HCT116 (cell line): ENCODE measurements around the gene MRRF. TPM values are rescaled to one million over a fixed set of nuclear protein-coding genes. Genes with fewer than 3 reads are reported as not detected.
"Not testable (repeated sequence)": the region's sequence is repeated elsewhere in the genome, so short reads cannot be mapped to it uniquely, and the experiment has no call there.

ENCODE experiments used
- ATAC-seq: fragments of 200-7000 bp; cut with Tn5 transposase; 2 replicates; pipeline ENCODE4 v1.9.1; 2020; ENCODE audit warnings: mild to moderate bottlenecking, moderate library complexity
- BruUV-seq: library from RNA; stranded (reverse); fragments of 400-500 nt; replicated peaks from 2 replicates; lab custom pipeline; 2021; lab: Mats Ljungman, UMichigan
- CTCF ChIA-PET: fragments of 300-600 bp; sonication (Branson Sonifier 250); formaldehyde crosslinking; loops from one replicate; lab custom pipeline; 2021; ENCODE audit warnings: antibody characterized with exemption; lab: Charles Lee
- POLR2A ChIA-PET: fragments of 300-600, 350-600 bp; sonication (Branson Sonifier 250); formaldehyde crosslinking; loops from one replicate; lab custom pipeline; 2021; ENCODE audit warnings: antibody characterized with exemption; lab: Charles Lee
- RAD21 ChIA-PET, 2 experiments: fragments of 300-600 bp; sonication (Branson Sonifier 250); formaldehyde crosslinking; loops; one replicate each; lab custom pipeline; 2023; ENCODE audit warnings: low total read pairs in 2 of 2; ENCODE audit not compliant: uncharacterized antibody in 2 of 2, unreplicated experiment in 2 of 2, low non-redundant PET in 1 of 2; lab: Charles Lee
- DNase-seq: peaks from one replicate; pipeline ENCODE4 v3.0.0-alpha.2; 2010; ENCODE audit warnings: low read depth, low spot score
- H2AFZ ChIP-seq: fragments of 200-600 bp; shearing (Covaris generic), sonication (generic); 2 replicates; pipeline ENCODE4 v1.6.1; 2017; ENCODE audit warnings: low read depth, mixed run types, mixed read lengths, antibody characterized with exemption, low read length; ENCODE audit not compliant: poor library complexity, severe bottlenecking
- H3K27ac ChIP-seq: 2 replicates; pipeline ENCODE4 v1.5.1; 2012; ENCODE audit warnings: low read depth, low read length
- H3K27me3 ChIP-seq: fragments of 200-600 bp; sonication (generic); 2 replicates; pipeline ENCODE4 v1.6.1; 2016; ENCODE audit warnings: mixed run types, low read length, mixed read lengths; ENCODE audit not compliant: insufficient read depth
- H3K36me3 ChIP-seq, 2 experiments: fragments of 200-500 bp in 1 of 2; fragments of 200-600 bp in 1 of 2; sonication (Bioruptor generic) in 1 of 2; sonication (generic) in 1 of 2; 2 replicates each; pipeline versions ENCODE4 v1.5.1 to v1.6.1; 2014 to 2016; ENCODE audit warnings: low read length in 2 of 2, inconsistent platforms in 1 of 2, mixed read lengths in 1 of 2, mixed run types in 1 of 2; ENCODE audit not compliant: insufficient read depth in 2 of 2, control insufficient read depth in 1 of 2
- H3K4me1 ChIP-seq, 2 experiments: fragments of 200-600 bp in 1 of 2; sonication (generic) in 1 of 2; 2 replicates each; pipeline versions ENCODE4 v1.5.1 to v1.6.1; 2012 to 2017; ENCODE audit warnings: low read length in 2 of 2, inconsistent platforms in 1 of 2, mild to moderate bottlenecking in 1 of 2, mixed read lengths in 1 of 2, mixed run types in 1 of 2, moderate library complexity in 1 of 2; ENCODE audit not compliant: insufficient read depth in 2 of 2, control insufficient read depth in 1 of 2
- H3K4me2 ChIP-seq: fragments of 200-600 bp; sonication (generic); 2 replicates; pipeline ENCODE4 v1.6.1; 2017; ENCODE audit warnings: mixed run types, low read length, mixed read lengths
- H3K4me3 ChIP-seq, 2 experiments: fragments of 200-600 bp in 1 of 2; sonication (generic) in 1 of 2; replicated peaks in 1 of 2; 2 replicates each; pipeline ENCODE4 v1.5.1; 2011 to 2016; ENCODE audit warnings: low read length in 2 of 2, control low read depth in 1 of 2, low read depth in 1 of 2, mild to moderate bottlenecking in 1 of 2, mixed read lengths in 1 of 2, mixed run types in 1 of 2
- H3K79me2 ChIP-seq: fragments of 200-600 bp; sonication (generic); 2 replicates; pipeline ENCODE4 v1.6.1; 2017; ENCODE audit warnings: mild to moderate bottlenecking, mixed run types, low read length, moderate library complexity, mixed read lengths; ENCODE audit not compliant: insufficient read depth
- H3K9ac ChIP-seq: fragments of 200-600 bp; sonication (generic); 2 replicates; pipeline ENCODE4 v1.6.1; 2016; ENCODE audit warnings: low read length, mixed read lengths
- H3K9me2 ChIP-seq: fragments of 200-600 bp; sonication (generic), shearing (Covaris generic); 2 replicates; pipeline ENCODE4 v1.6.1; 2017; ENCODE audit warnings: mixed run types, mild to moderate bottlenecking, moderate library complexity; ENCODE audit not compliant: insufficient read depth
- H3K9me3 ChIP-seq, 2 experiments: fragments of 200-500 bp in 1 of 2; fragments of 200-600 bp in 1 of 2; sonication (Bioruptor generic) in 1 of 2; sonication (generic) in 1 of 2; 2 replicates each; pipeline ENCODE4 v1.6.1; 2014 to 2017; ENCODE audit warnings: low read length in 2 of 2, mixed read lengths in 2 of 2, inconsistent platforms in 1 of 2, low read depth in 1 of 2, mild to moderate bottlenecking in 1 of 2, mixed run types in 1 of 2, moderate library complexity in 1 of 2; ENCODE audit not compliant: control insufficient read depth in 1 of 2, insufficient read depth in 1 of 2
- H4K20me1 ChIP-seq: fragments of 200-600 bp; sonication (generic), shearing (Covaris generic); 2 replicates; pipeline ENCODE4 v1.6.1; 2017; ENCODE audit warnings: mixed run types, mild to moderate bottlenecking, moderate library complexity; ENCODE audit not compliant: insufficient read depth
- CBX3 ChIP-seq: IDR thresholded peaks from 2 replicates; pipeline ENCODE4 v1.6.1; 2012; ENCODE audit warnings: low read depth
- CEBPB ChIP-seq: IDR thresholded peaks from 2 replicates; pipeline ENCODE4 v1.6.1; 2012; ENCODE audit warnings: low read depth
- ELF1 ChIP-seq: IDR thresholded peaks from 2 replicates; pipeline ENCODE4 v1.6.1; 2012; ENCODE audit warnings: low read depth, borderline replicate concordance
- EZH2 ChIP-seq: fragments of 200-600 bp; sonication (generic); IDR thresholded peaks from 2 replicates; pipeline ENCODE4 v1.6.1; 2017; ENCODE audit warnings: antibody characterized with exemption, mixed run types
- EZH2phosphoT487 ChIP-seq: fragments of 200-600 bp; IDR thresholded peaks from 2 replicates; pipeline ENCODE4 v1.6.1; 2018; ENCODE audit warnings: antibody characterized with exemption, borderline replicate concordance
- FOSL1 ChIP-seq: IDR thresholded peaks from 2 replicates; pipeline ENCODE4 v1.6.1; 2012; ENCODE audit warnings: low read depth
- POLR2AphosphoS5 ChIP-seq: IDR thresholded peaks from 2 replicates; pipeline ENCODE4 v1.6.1; 2011; ENCODE audit warnings: mild to moderate bottlenecking, low read depth, low read length, moderate library complexity
- RAD21 ChIP-seq: IDR thresholded peaks from 2 replicates; pipeline ENCODE4 v1.6.1; 2012; ENCODE audit warnings: low read depth, mild to moderate bottlenecking
- SIN3A ChIP-seq: IDR thresholded peaks from 2 replicates; pipeline ENCODE4 v1.6.1; 2012; ENCODE audit warnings: low read depth
- SRF ChIP-seq: IDR thresholded peaks from 2 replicates; pipeline ENCODE4 v1.6.1; 2012; ENCODE audit warnings: low read depth
- ZFX ChIP-seq: fragments of 450-650 bp; IDR thresholded peaks from 2 replicates; pipeline ENCODE4 v1.6.1; 2017
- ZNF274 ChIP-seq: fragments of 200-500 bp; sonication (Bioruptor generic); IDR thresholded peaks from 2 replicates; pipeline ENCODE4 v1.6.1; 2014; ENCODE audit warnings: mild to moderate bottlenecking, low read depth, low read length, inconsistent platforms
- intact Hi-C: fragments of 100-400 bp; cut with micrococcal nuclease; formaldehyde crosslinking; loops from 2 replicates; pipeline ENCODE4 v1.10.0; 2022
- total RNA-seq: library from RNA; stranded (reverse); gene quantifications from one replicate; pipeline ENCODE4 v1.2.1, GENCODE V29; 2021; ENCODE audit not compliant: unreplicated experiment
- TF ChIP-seq, protein P1 (sequence below): IDR thresholded peaks from 2 replicates; pipeline ENCODE4 v1.6.1; 2011; ENCODE audit warnings: mild to moderate bottlenecking, low read length, moderate library complexity; ENCODE audit not compliant: insufficient replicate concordance; ENCODE audit errors: extremely low read depth
- TF ChIP-seq, protein P2 (sequence below), 3 experiments: fragments of 200-600 bp in 1 of 3; sonication (generic) in 1 of 3; IDR thresholded peaks in 2 of 3; conservative IDR thresholded peaks in 1 of 3; 2 replicates each; pipeline ENCODE4 v1.5.1; 2012 to 2017; ENCODE audit warnings: low read depth in 2 of 3, low read length in 2 of 3, antibody characterized with exemption in 1 of 3, borderline replicate concordance in 1 of 3, control low read depth in 1 of 3, mild to moderate bottlenecking in 1 of 3, mixed read lengths in 1 of 3, mixed run types in 1 of 3, moderate library complexity in 1 of 3; ENCODE audit not compliant: insufficient read depth in 1 of 3
- TF ChIP-seq, protein P3 (sequence below): IDR thresholded peaks from 2 replicates; pipeline ENCODE4 v1.6.1; 2012

MRRF gene
- total RNA-seq, 1 experiment from 2014 or later: 88.6 TPM

DNA sequence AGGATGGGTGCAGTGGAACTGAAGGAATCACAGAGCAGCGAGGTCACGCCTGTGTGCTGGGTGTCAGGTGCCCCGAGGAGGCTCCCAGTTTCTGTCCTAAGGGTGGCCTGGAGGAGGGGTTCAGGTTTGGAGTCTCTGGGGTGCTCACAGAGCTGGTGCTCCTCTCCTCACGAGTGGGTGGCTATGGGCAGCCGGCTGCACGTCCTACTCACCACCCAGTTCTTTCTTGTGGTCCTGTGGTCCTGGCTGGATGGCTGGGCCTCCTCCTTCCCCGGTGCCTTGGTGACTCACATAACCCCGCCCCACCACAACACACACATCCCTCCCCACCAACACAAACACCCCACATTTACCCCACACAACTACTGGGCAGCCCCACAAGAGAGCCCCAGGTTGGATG is 96.2 kb downstream of the MRRF start:
- Histone ChIP-seq H3K4me1 (no peaks in the 10 kb centered on the region), H4K20me1 (no peaks in the 10 kb centered on the region), H3K27ac (no peak overlapping the region), H3K79me2 (no peaks in the 10 kb centered on the region), H3K4me2 (0 out of 2 replicates have a peak overlapping the region, but pooled peaks have one; percentile 7), H3K9me2 (no peaks in the 10 kb centered on the region), H3K9ac (no peak overlapping the region), H3K4me3 (no peak overlapping the region), H3K27me3 (no peaks in the 10 kb centered on the region), H3K36me3 (no peaks in the 10 kb centered on the region), H3K9me3 (no peaks in the 10 kb centered on the region), H2AFZ (no peak overlapping the region)
- CTCF ChIA-PET: no interaction called here
- RAD21 ChIA-PET: no interaction called here
- no TSS peak for BruUV-seq
- ATAC-seq: no peak
- DNase-seq: no peak
- POLR2A ChIA-PET: no interaction called here
- intact Hi-C loops: no loop called here
- TF ChIP-seq EZH2 (no peak), ZFX (no peak), ELF1 (no peak), ZNF274 (no peak), SIN3A (no peak), RAD21 (no peak), CEBPB (no peak), CBX3 (no peak), EZH2phosphoT487 (no peak), SRF (no peak), FOSL1 (no peak), POLR2AphosphoS5 (no peak)
- TF ChIP-seq, protein P1, sequence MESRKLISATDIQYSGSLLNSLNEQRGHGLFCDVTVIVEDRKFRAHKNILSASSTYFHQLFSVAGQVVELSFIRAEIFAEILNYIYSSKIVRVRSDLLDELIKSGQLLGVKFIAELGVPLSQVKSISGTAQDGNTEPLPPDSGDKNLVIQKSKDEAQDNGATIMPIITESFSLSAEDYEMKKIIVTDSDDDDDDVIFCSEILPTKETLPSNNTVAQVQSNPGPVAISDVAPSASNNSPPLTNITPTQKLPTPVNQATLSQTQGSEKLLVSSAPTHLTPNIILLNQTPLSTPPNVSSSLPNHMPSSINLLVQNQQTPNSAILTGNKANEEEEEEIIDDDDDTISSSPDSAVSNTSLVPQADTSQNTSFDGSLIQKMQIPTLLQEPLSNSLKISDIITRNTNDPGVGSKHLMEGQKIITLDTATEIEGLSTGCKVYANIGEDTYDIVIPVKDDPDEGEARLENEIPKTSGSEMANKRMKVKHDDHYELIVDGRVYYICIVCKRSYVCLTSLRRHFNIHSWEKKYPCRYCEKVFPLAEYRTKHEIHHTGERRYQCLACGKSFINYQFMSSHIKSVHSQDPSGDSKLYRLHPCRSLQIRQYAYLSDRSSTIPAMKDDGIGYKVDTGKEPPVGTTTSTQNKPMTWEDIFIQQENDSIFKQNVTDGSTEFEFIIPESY: no peak
- TF ChIP-seq, protein P2, sequence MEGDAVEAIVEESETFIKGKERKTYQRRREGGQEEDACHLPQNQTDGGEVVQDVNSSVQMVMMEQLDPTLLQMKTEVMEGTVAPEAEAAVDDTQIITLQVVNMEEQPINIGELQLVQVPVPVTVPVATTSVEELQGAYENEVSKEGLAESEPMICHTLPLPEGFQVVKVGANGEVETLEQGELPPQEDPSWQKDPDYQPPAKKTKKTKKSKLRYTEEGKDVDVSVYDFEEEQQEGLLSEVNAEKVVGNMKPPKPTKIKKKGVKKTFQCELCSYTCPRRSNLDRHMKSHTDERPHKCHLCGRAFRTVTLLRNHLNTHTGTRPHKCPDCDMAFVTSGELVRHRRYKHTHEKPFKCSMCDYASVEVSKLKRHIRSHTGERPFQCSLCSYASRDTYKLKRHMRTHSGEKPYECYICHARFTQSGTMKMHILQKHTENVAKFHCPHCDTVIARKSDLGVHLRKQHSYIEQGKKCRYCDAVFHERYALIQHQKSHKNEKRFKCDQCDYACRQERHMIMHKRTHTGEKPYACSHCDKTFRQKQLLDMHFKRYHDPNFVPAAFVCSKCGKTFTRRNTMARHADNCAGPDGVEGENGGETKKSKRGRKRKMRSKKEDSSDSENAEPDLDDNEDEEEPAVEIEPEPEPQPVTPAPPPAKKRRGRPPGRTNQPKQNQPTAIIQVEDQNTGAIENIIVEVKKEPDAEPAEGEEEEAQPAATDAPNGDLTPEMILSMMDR (IDR thresholded peaks at IDR 0.05 in 2 of 3, conservative IDR thresholded peaks at IDR 0.05 in 1 of 3; ENCODE audit: borderline replicate concordance in 1 of 3, insufficient read depth in 1 of 3, low read depth in 2 of 3, low read length in 2 of 3): no peak
- TF ChIP-seq, protein P3, sequence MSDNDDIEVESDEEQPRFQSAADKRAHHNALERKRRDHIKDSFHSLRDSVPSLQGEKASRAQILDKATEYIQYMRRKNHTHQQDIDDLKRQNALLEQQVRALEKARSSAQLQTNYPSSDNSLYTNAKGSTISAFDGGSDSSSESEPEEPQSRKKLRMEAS: no peak
- TF ChIP-seq, all 23 proteins: peak for 0

DNA sequence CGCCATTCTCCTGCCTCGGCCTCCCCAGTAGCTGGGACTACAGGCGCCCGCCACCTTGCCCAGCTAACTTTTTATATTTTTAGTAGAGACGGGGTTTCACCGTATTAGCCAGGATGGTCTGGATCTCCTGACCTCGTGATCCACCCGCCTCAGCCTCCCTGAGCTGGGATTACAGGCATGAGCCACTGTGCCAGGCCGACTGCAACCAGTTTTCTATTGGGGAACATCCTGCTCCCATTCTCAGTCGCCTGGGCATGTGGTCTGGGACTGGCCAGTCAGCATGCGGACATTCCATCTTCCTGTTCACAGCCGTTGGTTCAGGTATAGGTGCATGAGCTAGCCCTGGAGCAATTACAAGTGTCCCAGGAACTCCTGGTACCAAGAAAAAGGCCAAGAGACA is 98.4 kb downstream of the MRRF start:
- H3K4me2 ChIP-seq, DNase-seq, CTCF ChIA-PET, H3K9me2 ChIP-seq, H4K20me1 ChIP-seq, RAD21 ChIA-PET, H3K4me3 ChIP-seq, ATAC-seq, intact Hi-C loops, H3K9ac ChIP-seq, H2AFZ ChIP-seq, BruUV-seq, H3K27ac ChIP-seq, H3K79me2 ChIP-seq, POLR2A ChIA-PET, H3K27me3 ChIP-seq, H3K36me3 ChIP-seq, H3K9me3 ChIP-seq: not testable (repeated sequence)
- H3K4me1 ChIP-seq: peaks cover 0 to 11% of the 10 kb centered on the region in 2 experiments; a peak in 2 of 4 replicates
